ENCODE data around the gene ZNF385A.
A peak's percentile ranks its signal among the peaks of the same experiment; 100 is the strongest.

Gene ZNF385A

DNA sequence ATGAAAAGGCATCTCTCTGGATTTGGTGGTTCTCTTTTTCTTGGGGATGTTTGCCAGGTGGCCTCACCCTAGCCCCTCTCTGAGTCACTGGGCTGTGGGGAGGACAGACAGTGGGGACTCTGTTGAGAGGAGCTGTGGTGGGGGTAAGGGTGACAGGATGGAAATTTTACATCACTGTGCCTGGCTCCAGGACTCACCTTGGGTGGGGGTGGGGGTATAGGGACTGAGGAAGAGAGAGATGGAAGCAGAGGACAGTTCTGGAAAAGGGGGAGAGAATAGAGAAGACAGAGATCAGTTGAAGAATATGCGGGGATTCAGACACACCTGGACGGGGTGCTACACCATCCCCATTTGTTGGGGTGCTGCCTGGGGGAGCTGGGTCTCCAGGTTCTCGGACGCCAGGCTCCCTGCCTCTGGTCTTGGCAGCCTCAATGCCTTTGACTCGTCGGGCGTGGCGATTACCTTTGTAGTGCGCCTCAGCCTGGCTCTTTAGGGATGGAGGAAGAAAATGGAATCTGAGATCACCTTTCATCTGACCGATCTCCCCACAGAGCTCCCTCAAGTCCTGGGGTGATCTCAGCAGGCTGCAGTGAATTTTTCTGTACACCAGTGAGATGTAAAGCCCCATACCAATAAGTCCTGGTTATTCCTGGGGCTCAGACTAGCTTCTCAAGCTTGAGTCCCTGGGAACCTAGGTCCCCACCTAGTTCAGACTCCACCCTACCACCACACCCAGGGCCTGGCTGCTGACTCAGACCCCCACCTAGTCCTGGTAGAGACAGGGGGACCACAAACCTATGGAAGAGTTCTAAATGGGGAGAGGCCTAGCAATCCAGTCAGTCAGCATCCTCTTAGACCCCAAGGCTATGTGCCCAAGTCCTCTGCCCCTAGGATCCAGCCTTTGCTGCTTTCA is 10.6 kb downstream of the ZNF385A start:
- DNase-seq (ENCODE audit: low spot score): no peak

GRCh38 chr12:54372113-54372806 is 12.3 kb downstream of the ZNF385A start:
- DNase-seq (ENCODE audit: low spot score): no peak

- no peak for DNase-seq (ENCODE audit: low spot score)
Measured at GRCh38 chr12:54371328-54372112, 13.0 kb downstream of the ZNF385A start.

DNA sequence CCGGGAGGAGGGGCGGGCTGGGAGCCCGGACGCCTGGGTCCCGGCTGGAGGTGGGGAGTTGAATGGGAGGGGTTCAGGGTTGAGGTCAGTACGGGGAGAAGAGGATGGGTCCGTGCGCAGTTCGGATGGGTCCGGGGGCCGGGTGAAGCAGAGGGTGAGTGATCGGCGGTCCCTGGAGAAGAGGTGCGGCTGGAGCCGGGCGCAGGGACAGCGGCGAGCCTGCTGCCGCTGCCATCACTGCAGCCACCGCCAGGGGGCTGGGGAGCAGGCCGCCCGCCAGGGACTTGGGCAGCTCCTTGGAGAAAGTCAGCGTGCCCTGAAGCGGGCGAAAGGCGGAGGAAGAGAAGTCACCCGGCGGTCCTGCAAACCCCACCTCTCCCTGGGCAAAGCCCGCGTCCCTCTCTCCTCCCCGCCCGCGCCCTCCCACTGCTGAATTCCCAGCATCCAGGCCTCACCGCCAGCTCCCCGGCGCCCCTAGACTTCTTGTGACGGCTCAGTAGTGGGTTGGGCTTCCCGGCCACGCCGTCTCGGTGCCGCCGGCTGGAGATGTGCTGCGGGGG is 14.3 kb downstream of the ZNF385A start:
- DNase-seq (ENCODE audit: low spot score): peak; percentile 87

DNA sequence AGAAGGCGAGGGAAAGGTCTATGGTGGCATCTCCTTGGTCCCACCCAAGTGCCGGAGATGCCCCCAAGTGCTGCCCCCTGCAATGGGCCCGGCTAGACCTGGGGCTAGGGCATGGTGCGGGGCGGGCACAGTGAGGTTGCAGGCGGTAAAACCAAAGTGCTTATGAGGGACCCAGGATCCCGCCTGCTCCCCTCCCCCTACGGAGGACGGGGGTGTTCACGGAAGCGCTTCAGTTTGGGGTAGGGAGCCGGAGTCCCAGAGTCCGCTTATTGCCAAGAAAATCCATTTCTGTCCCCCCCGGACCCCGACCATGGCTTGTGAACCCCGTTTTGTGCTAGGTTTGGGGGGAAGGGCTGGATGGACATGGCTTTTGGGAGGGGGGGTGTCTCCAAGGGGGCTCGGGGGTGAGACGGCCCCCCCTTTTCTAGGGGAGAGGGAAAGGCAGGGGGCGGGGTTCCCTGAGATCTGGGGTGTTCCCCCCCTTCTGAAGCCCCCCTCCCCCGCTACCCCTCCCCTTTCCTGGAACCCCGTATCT is 14.9 kb downstream of the ZNF385A start:
- DNase-seq (ENCODE audit: low spot score): no peak

- peak; percentile 96 for DNase-seq (ENCODE audit: low spot score)
Measured at GRCh38 chr12:54368709-54369596, 15.6 kb downstream of the ZNF385A start.

DNA sequence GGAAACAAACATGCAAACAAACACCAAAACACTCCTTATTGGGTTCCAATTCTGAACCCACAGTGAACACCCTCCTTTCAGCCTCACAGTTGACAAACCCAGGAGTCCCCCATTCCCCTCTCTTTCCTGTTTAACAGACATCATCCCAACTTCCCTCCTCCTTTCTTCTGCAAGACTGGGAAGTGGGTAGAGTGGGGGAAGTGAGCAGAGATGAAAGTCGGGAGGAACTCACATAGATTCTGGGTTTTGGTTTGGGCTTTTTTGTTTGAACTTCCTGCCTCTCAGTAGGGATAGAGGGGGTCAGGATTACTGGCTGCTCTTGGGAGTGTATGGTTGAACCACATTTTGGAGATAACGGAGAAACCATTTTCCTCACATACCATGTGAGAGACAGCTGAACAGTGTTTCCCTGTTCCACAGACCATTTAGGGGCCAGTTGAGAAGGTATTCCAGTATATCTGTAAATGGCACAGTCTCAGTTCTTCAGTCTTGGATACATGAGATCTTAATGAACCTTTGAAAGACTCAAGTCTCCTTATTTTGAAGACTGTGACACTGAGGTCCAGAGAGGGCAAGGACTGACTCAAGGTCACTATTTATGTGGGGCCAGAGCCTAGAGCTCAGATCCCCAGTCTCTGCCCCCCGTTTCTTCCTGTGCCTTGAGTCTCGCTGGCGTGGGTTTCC is 16.4 kb downstream of the ZNF385A start:
- DNase-seq (ENCODE audit: low spot score): no peak

DNA sequence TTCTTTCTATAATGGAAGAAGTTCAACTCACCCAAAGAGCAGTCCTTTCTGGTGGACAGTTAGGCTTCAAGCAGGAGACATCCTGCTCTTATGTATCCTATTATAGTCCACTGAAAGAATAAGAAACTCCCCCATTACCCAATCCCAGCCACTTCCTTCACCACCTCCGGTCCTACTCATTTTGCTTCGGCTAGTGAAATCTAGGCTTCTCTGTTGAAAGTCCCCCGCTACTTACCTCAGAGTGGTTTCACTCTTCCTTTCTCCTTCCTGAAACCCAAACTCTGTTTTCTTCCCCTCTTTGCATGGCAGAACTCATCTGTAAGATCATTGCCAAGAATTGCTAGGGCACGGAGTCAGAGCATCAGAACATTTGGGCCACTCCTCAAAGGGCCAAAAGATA is 20.1 kb downstream of the ZNF385A start, which contains the start of gene GPR84:
GPR84 (minus strand) TSS at position 74 of the 400 bp plus-strand sequence. CDS start 635 bp downstream, outside the sequence.
- DNase-seq (ENCODE audit: low spot score): no peak

GRCh38 chr12:54363618-54364017 is 20.9 kb downstream of the ZNF385A start:
- no peak for DNase-seq (ENCODE audit: low spot score)

GRCh38 chr12:54363047-54363446 is 21.5 kb downstream of the ZNF385A start:
- no peak for DNase-seq (ENCODE audit: low spot score)

DNA sequence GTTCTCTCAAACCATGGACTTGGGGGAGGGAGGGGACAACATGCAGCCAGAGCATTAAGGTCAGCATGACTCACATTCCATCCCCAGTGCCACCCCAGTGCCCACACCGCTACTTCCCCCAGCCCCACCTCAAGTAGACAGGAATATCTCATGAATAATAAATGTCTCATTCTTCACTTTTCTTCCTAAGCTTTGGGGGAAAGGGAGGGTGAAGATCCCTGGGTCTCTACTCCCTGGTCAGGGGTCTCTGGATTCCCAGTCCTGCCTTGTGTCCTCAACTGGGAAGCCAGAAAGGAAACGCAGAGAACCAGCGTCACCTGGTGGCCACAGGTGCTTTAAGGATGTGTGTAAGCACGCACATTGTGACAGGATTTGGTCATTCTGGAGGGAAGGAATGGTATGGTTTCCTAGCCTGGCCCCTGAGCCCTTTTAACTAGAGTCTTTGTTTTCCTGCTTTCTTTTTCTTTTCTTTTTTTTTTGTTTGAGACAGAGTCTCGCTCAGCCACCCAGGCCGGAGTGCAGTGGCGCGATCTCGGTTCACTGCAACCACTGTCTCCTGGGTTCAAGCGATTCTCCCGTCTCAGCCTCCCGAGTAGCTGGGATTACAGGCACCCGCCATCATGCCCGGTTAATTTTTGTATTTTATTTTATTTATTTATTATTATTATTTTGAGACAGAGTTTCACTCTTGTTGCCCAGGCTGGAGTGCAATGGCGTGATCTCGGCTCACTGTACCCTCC is 23.6 kb downstream of the ZNF385A start:
- DNase-seq (ENCODE audit: low spot score): no peak

- DNase-seq (ENCODE audit: low spot score): no peak
Measured at GRCh38 chr12:54359762-54360351, 24.7 kb downstream of the ZNF385A start.

GRCh38 chr12:54358945-54359761 is 25.4 kb downstream of the ZNF385A start:
- DNase-seq (ENCODE audit: low spot score): peak; percentile 99

- no peak for DNase-seq (ENCODE audit: low spot score)
Measured at GRCh38 chr12:54358191-54358944, 26.2 kb downstream of the ZNF385A start.

GRCh38 chr12:54357506-54358190 is 26.9 kb downstream of the ZNF385A start:
- DNase-seq (ENCODE audit: low spot score): no peak

GRCh38 chr12:54356951-54357356 is 27.6 kb downstream of the ZNF385A start:
- DNase-seq (ENCODE audit: low spot score): no peak

DNA sequence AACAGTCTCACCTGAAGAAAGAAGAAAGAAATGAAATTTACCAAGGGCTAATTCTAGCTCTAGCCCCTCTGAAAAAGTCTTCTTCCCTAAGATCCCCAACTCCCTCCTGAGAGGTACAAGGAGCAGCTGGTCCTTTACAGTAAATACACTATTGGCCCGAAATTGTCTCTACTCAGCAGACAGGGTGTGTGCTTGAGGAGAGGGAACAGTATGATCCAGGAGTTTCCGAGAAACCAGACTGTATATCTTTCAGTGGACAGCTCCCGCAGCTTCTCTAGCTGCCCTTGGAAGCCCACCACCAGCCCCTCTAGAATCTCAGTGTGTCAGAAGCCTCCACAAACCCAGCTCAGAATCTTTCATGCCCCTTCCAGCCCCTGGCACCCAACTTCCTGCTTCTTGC is 28.3 kb downstream of the ZNF385A start:
- DNase-seq (ENCODE audit: low spot score): no peak

All from left forelimb (tissue), 1 donor.